GM12873 (cell line): Measurements from ENCODE around the gene SMOC2.

Source experiments
- TF ChIP-seq, protein P1 (sequence below): IDR thresholded peaks from 2 replicates; pipeline ENCODE4 v1.5.1; 2012; ENCODE audit warnings: low read depth, mild to moderate bottlenecking, moderate library complexity, low read length, control low read depth; ENCODE audit not compliant: insufficient read depth; ENCODE audit errors: missing control alignments

The SMOC2 gene

DNA sequence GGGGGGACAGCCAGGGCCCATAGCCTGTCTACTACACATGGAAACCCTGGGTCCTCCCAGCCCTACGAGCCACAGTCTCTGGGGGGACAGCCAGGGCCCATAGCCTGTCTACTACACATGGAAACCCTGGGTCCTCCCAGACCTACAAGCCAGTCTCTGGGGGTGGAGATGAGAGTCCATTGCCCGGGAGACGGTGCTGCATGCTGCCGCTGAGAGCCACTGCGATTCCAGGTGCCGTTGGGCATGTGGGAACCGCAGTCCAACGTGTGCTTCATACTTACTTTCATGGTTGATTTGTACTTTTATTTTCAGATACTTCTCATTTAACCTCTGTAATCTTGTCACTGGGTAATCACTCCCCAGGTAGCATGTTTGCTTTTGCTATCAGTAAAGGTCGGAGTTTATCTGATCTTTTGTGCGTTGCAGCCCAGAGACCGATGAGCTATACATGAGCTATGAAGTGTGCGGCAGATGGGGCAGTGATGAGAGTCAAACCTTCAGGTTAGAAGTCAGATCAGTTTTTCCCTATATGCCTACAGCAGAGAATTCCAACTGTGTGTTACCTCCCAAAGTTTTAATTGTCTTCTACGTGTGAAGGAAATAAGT, 58.2 kb downstream of the SMOC2 start:
- TF ChIP-seq, protein P1, sequence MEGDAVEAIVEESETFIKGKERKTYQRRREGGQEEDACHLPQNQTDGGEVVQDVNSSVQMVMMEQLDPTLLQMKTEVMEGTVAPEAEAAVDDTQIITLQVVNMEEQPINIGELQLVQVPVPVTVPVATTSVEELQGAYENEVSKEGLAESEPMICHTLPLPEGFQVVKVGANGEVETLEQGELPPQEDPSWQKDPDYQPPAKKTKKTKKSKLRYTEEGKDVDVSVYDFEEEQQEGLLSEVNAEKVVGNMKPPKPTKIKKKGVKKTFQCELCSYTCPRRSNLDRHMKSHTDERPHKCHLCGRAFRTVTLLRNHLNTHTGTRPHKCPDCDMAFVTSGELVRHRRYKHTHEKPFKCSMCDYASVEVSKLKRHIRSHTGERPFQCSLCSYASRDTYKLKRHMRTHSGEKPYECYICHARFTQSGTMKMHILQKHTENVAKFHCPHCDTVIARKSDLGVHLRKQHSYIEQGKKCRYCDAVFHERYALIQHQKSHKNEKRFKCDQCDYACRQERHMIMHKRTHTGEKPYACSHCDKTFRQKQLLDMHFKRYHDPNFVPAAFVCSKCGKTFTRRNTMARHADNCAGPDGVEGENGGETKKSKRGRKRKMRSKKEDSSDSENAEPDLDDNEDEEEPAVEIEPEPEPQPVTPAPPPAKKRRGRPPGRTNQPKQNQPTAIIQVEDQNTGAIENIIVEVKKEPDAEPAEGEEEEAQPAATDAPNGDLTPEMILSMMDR: no peak

DNA sequence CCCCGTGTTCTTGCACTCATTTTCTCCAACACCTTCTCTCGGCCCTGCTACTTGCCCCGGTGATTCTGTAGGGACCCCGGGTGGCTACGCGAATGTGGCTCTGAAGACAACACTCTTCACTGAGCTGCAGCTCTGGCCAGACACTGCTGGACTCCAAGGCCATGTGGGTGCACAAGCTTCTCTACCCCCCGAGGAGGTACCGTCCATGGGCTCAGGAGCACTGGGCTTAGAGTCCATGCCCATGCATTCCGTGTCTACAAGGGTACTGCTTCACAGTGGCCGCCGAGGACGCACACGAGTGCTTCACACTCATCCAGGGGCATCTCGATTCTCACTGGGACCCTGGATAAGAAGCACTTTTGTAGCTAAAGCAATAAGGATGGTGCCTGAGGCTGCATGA, 59.5 kb downstream of the SMOC2 start:
- TF ChIP-seq, protein P1: no peak

DNA sequence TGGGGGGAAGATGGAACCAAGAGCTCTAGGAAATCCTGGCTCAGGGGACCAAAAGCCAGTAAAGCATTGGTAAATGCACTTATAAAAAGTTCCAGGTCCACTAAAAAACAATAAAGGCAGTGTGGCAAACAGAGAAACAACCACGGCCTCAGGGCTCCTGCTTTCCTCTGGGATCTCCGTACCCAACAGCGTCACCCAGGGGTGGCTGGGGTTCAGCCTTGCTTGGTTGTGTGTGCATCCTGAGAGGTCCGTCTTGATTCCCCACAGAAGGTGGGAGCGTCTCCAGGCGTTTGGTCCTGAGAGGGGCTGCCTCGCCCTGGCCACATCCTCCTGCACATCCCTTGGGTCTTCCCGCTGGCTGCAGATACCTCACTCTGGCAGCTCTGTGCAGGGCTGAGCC, 60.6 kb downstream of the SMOC2 start:
- TF ChIP-seq, protein P1: no peak

DNA sequence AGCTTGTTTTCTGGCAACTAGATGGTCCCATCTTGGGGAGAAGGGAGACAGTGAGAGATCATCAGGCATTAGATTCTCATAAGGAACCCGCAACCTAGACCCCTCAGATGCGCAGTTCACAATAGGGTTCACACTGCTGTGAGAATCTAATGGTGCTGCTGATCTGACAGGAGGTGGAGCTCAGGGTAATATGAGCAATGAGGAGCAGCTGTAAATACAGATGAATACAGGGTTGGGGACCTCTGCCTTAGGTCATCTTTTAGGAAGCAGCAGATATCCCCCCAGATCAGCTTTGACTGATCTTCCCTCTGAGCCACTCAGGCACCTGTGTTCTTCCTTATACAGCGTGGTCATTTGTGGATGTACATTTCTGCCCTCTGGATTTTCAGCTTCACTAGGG, 63.4 kb downstream of the SMOC2 start:
- TF ChIP-seq, protein P1: no peak

DNA sequence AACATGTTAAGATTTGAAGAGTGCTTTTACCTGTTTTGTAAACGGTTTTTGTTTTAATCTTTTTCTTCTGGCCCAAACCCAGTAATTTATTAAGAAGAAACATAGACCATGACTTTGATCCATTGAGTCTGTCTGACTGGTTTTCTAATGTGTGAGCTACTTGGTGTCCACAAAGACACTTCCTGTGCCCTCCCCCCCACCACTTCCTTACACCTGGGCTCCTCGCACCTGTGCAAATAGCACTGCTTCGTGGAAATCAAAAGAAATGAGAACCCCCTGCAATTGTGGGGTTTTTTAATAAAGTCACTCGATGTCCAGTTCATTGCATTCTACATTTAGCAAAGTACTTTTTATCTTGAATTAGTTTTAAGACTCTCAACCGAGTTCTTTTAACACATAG, 65.5 kb downstream of the SMOC2 start:
- TF ChIP-seq, protein P1: no peak

DNA sequence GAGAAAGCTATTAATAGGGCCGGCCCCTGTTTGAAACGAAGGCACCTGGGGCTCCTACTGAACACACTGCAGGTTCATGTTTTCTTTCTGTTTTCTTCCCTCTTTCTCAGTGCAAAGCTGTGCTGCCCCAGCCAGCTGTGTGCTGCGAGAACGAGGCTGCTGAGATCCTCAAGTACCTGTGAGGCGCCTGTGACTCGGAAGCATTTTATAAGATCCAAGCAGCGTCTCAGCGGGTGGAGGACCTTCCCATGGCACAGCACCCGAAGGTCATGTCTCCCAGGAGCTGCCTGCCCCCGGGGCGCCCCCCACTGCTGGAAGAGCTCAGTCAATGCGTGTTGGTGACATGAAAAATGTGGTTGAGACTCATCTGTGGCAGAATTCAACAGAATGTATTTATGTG, 66.3 kb downstream of the SMOC2 start:
- TF ChIP-seq, protein P1: no peak

DNA sequence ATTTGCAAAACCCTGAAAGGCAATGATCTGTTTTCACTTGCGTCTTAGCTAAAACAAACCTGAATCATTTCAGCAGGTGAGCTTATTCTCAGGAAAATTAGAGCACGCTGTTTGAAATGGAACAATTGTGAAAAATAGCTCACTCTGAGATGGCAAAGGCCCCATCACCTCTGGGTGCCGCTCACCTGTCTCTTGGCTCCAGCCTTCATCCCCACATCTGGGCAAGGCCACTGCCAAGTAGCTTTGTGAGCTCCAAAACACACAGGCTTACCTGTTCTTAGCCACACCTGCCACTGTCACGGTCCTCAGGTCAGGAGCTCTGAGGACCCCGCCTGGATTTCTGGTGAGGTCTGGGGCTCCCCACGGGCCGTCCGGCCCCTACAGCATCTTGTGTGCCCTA, 66.7 kb downstream of the SMOC2 start:
- TF ChIP-seq, protein P1: no peak
